ENCODE data around the gene NKD1. TPM values are rescaled to one million over a fixed set of nuclear protein-coding genes. Genes with fewer than 3 reads are reported as not detected.

NKD1 gene
- total RNA-seq, 1 donor from 2014 or later = 27.8 TPM

- no peak for DNase-seq (ENCODE audit: low spot score)
Observed at GRCh38 chr16:50629334-50629733, 81.1 kb downstream of the NKD1 start.

DNA sequence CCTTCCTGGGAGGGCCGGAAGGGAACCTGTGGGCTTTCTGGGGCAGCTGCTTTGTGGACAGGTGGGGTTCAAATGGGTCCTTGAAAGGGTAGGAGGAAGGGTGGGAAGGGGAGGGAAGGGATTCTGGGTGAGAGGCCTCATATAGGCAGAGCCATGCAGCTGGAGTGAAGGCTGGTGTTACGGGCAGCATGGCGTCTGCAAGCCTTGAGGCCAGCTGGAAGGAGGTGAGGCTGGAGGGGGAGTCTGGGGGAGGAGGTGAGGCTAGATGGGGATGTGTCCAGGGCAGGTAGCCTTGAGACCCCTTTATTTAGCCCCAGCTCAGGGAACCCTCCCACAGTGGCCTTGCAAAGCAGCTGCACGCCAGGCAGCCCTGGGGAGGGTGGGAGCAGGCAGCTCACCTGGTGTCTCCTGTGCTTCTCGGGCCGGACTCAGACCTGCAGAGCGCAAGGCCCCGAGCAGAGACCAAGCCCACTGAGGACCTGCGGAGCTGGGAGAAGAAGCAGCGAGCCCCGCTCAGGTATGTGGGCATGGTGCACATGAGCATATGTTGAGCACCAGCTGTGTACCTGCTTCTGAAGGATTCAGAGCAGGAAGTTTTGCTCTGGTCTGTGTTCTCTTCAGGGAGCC lies 82.3 kb downstream of the NKD1 start:
- DNase-seq (ENCODE audit: low spot score) = no peak

DNA sequence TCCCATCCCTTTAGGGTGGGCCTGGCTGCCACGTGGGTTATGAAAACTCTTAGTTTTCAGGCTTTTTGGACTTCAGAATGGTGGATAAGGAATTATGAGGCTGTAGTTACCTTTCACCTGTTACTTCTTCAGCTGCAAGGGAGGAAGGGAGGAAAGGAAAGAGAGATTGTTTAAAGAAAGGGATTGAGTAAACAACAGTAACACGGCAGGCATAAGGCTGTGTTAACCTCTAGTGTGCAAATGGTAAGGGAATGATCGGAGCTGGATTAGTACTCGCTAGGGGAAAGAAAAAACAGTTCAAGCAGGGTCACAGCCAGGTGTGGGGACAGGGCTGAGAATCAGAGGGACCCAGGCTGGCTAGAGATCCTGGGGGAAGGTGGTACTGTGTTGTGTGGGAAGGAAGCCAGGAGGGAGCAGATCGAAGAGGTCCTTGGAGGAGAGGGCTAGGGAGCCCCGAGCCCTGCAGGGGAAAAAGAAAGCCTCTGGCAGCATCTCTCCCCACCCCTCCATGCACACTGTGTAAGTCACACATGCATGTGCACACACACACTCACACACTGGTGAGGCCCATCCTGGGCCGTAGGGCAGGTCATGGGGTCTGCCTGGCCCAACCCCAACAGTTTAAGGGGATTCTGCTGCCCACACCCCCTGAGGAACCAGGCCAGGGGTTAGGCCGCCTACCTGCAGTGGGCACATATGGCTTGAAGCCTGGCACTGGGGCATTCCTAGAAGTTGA lies 83.2 kb downstream of the NKD1 start:
- DNase-seq (ENCODE audit: low spot score) = no peak

DNA sequence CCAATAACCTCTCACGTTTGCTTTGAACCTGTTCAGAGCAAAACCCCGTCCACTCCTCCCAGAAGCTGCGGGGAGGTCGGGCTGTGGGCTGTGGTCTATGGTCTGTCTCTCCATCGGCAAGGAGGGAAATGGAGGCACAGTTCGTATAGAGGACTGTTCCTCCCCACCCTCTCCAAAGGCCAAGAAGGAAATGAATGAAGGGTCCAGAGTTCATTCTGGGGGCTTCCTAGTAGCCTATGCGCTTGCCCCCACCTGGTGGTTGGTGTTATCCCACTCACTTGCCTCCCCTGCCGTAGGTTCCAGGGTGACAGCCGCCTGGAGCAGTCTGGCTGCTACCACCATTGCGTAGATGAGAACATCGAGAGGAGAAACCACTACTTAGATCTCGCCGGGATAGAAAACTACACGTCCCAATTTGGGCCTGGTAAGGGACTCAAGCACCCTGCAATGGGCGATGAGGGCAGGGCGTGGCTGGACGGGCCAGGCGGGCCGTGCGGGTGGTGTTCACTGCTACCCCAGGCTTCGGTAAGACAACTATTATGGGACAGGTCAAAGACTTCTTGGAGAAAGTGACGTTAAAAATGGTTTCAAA lies 83.9 kb downstream of the NKD1 start:
- DNase-seq (ENCODE audit: low spot score) = no peak

DNA sequence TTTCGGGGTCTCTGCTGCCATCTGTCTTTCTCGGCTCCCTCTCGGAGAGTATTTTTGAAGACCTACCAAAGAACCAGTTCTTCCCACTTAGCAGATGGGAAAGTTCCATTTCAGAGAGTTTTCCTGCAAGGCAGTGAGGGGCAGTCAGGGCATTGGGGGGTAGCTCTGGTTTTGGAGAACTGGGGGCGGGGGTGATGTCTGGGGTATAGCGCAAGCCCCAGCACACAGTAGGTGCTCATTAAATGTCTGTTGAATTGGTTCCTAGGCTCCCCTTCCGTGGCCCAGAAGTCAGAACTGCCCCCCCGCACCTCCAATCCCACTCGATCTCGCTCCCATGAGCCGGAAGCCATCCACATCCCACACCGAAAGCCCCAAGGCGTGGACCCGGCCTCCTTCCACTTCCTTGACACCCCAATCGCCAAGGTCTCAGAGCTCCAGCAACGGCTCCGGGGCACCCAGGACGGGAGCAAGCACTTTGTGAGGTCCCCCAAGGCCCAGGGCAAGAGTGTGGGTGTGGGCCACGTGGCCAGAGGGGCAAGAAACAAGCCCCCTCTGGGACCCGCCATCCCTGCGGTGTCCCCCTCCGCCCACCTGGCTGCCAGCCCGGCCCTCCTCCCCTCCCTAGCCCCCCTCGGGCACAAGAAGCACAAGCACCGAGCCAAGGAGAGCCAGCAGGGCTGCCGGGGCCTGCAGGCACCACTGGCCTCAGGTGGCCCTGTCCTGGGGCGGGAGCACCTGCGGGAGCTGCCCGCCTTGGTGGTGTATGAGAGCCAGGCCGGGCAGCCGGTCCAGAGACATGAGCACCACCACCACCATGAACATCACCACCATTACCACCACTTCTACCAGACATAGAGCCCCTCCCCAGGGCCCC lies 85.0 kb downstream of the NKD1 start:
- DNase-seq (ENCODE audit: low spot score) = no peak

DNA sequence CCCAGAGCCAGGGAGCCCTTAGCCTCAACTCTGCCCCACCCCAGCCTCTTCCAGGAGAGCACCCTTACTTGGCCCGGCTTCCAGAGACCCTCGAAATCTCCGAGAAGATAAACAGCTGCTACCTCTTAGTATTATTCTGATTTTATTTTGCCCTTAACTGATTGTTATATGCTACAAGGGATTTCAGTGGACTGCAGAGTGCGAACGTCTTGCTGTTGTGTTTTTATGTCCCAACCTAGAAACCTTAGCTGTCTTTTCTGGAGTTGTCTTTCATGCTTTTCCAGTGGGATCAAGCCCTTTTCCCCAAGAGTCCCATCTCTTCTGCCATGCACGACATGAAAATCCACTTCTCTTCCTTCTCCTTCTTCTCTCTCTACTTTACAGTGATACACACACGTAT lies 85.9 kb downstream of the NKD1 start:
- no peak for DNase-seq (ENCODE audit: low spot score)

DNA sequence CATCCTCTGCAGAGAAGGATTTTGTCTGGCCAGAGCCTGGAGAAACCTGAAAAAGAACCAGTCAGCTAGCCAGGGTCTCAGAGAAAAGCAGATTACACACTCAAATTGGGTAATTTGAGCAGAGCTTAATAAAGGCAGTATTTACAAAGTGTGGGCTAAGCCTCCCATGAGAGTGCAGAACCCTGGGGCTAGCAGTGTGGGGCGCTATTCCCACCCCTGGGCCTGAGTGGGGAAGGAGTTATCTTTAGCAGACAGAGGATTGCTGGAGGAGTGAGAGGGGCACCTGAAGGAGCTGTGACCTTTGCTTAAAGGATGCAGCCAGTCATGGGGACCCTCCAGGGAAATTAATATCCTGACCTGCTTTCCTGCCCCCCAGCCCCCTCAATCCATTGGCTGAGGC lies 86.8 kb downstream of the NKD1 start:
- no peak for DNase-seq (ENCODE audit: low spot score)

- no peak for DNase-seq (ENCODE audit: low spot score)
Observed at GRCh38 chr16:50635505-50636392, 87.6 kb downstream of the NKD1 start.

GRCh38 chr16:50636753-50637374 lies 88.7 kb downstream of the NKD1 start:
- no peak for DNase-seq (ENCODE audit: low spot score)

DNA sequence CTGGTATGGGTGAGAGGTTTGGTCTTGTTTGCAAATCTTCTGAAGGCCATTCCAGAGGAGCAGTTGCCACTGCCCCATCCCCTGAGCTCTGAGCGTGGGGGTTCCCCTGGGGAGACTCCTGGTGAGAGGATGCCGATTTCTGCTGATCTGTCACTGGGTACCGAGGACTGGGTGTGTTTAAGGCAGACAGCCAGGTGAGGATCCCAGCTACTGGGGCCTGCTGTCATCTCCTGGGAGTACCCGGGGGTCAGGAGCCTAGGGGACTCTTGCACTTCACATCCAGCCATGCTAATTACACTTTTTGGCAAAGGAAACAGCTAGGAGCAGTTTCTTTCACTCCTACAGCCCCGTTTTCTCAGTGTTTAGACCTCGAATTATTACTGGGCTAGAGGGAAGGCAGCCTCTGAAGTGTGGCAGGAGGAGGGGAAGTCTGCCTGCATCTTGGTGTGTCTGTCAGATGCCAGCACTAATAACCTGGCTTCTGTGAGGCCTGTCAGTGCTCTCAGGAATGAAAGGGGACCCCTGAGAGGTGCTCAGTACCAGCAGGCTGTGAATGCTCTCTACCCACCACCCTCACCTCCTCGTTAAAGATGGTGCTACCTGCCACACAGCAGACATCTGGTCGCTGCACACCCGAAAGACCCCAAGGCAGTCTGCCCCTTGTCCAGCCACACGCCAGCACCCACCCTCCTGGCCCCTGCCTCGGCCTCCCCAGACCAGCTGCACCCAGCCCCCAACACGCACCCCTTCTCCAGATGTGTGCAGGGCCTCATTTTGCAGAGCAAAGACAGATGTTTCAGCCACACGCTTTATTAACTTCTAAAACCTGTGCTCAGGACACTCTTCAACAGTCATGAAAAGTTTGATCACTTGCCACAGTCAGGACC lies 89.8 kb downstream of the NKD1 start:
- DNase-seq (ENCODE audit: low spot score) = no peak

- DNase-seq (ENCODE audit: low spot score) = no peak
Observed at GRCh38 chr16:50638816-50639670, 90.8 kb downstream of the NKD1 start.

DNA sequence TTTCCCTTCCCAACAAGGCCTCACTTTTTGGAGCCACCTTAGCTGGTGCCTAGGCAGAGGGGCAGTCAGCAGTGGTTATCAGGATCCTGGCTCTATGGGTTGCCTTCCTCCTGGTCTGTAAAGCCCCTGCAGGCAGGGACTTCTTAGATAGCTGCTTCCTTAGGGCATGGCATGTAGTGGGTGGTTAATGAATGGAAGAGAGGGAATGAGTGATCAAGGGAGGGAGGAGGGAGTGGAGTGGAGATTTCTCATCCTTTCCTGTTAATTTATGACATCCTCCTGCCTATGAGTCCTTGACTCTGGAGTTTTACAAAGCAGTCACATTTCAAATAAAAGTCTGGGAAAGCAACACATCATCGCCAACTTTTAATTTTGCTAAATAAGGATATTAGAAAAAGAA lies 92.2 kb downstream of the NKD1 start:
- no peak for DNase-seq (ENCODE audit: low spot score)

DNA sequence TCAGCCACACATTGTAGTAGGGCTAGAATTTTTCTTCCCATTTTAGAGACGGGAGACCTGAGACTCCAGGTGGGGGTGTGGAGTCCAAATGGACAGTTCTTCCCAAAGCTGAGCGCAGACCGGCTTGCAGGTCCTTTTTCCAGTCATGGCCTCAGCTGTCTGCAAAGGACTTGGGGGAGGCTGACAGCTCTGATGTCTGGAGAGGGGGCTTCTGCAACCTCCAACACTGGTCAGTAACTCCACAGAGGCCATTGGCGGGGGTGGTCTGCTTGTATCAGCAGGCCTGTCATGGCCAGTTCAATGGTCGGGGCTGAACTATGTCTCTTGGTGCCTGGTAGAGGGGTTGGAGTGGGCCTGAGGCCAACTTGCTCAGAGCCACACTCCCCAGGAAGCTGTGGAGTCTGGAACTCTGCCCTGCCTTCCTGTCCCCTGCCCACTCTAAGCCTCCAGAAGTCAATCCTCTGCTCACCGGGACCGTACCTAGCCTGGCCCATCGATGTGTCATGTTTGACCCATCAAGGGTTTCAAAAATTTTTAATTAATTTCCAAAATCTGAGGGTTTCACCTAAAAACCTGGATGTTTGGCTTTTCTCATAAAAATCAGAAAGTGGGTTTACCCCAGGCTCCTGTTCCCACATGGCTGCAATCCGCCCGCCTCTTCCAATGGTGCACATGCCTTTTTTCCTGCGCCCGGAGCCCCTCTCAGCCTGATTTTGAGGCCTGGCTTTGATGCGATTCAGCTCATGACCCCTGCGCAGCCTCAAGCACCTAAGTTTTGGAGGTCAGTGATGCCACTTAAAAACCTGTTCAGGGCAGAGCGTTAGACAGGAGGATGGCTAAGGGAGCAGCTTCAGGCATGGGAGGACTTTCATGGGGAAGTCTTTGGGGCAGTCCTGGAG lies 93.0 kb downstream of the NKD1 start:
- DNase-seq (ENCODE audit: low spot score) = no peak

GRCh38 chr16:50641818-50642187 lies 93.6 kb downstream of the NKD1 start:
- DNase-seq (ENCODE audit: low spot score) = no peak

- no peak for DNase-seq (ENCODE audit: low spot score)
Observed at GRCh38 chr16:50642349-50642748, 94.2 kb downstream of the NKD1 start.

GRCh38 chr16:50643192-50643591 lies 95.0 kb downstream of the NKD1 start:
- DNase-seq (ENCODE audit: low spot score) = no peak

DNA sequence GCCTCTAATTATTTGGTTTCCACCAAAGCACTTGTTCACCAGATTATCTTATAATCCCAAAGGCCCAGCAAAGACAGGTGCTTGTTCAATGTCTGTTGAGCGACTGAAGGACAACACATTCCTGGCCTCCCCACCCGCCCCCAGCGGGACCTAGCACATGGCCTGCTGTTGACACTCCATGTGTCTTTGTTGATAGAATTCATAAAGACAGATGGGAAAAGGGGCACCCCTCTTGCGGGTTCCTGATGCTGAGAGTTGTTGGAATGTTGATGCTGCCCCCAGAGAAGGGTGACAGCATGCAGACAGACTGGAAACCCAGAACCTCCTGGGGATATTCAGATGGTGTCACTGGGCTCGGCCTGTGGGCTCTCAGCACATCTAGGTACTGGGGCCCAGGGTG lies 96.0 kb downstream of the NKD1 start:
- no peak for DNase-seq (ENCODE audit: low spot score)

- DNase-seq (ENCODE audit: low spot score) = peak; percentile 57
Observed at GRCh38 chr16:50644729-50645128, 96.5 kb downstream of the NKD1 start.
